Heart left ventricle (tissue), 13 donors: Measurements from ENCODE around the gene TUBE1.

ENCODE experiments used
- CTCF ChIP-seq, 12 donors: fragments of 200-600 bp; sonication (generic) in 4 of 12; IDR thresholded peaks; one replicate each; pipeline versions ENCODE4 v1.5.0 to v1.8.0; 2018 to 2022; ENCODE audit warnings: antibody characterized with exemption in 12 of 12, mild to moderate bottlenecking in 5 of 12
- POLR2A ChIP-seq, 2 donors: fragments of 450-650 bp; IDR thresholded peaks; one replicate each; pipeline ENCODE4 v1.6.1; 2017; ENCODE audit warnings: antibody characterized with exemption in 2 of 2, mild to moderate bottlenecking in 2 of 2, moderate library complexity in 2 of 2
- donor health status: ischemic (EF 13 %, LVEDD 7.1; RV severe dilation, severe dysfunction).
- donor health status: DM: no; HTN: yes; CAD: no.
- donor health status: DM: no; HTN: no; CAD: no.
- donor health status: ischemic (EF 25% LVEDD 6.9; RV normal size, moderate dysfunction).
- donor health status: ischemic (EF 25% LVEDD 5.7; RV mildly dilated, moderate dysfunction).
- donor health status: ischemic (EF 35%, LVEDD 5.7; RV mildly dilated, moderate dysfunction).
- donor health status: nonischemic (EF 11% LVEDD 7.7; RV severe dilation, severe dysfunction).
- donor health status: DM: yes; HTN: yes; CAD: no.
- donor health status: PGD.
- donor health status: ischemic (EF 29% LVEDD 5.4; RV normal size, mild dysfunction).
- donor health status: nonischemic (EF 23%, LVEDD 6.1; RV moderate dilation, normal function).

GRCh38 chr6:112054555-112055190, 32.6 kb downstream of the TUBE1 start:
- TF ChIP-seq POLR2A (IDR thresholded peaks at IDR 0.05) (no peak), CTCF (IDR thresholded peaks at IDR 0.05) (no peak)
